ELF-1 (cell line): Measurements from ENCODE around the gene PXMP4.
"Not testable (repeated sequence)": the region's sequence is repeated elsewhere in the genome, so short reads cannot be mapped to it uniquely, and the experiment has no call there.

Experiments used
- DNase-seq: peaks from one replicate; pipeline ENCODE4 v3.0.0-alpha.2; 2016; ENCODE audit warnings: low read depth, low spot score

Gene PXMP4

DNA sequence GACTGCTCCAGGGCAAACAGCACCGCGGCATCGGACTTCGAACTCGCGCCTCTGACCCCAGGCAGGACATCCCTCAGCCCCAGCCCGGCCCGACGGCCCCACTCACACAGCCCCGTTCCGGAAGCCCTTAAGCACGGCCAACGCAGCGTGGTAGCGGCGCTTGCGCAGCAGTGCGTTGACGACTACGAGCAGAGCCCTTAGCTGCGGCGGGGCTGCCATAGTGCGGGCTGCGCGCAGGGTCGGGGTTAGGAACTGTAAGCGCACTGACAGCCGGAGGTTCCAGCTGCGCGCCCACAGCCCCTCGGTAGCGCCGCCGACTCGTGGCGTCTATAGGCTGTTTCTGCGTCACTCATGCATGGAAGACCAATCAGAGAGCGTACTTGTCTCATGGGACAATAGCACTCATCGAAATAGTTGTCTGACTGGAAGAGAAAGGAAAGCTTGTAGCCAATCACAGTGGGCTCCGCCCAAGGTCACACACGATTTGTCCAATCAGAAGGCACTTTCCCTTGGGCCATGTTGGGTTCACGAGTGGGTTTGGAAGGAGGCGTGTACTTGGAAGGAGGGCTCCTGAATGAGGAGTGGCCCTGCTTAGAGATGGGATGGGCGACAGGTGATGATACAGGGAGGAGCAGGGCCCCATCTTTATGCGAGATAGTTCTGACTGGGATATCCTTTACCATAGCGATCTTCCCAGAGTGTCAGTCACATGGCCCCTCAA, at the start of gene PXMP4:
Gene PXMP4 (minus strand): TSS at position 322 of the 721 bp plus-strand sequence. CDS start 103 bp downstream, at position 219.
- peak; percentile 95 for DNase-seq

- no peak for DNase-seq
Measured at GRCh38 chr20:33769043-33769442, 48.9 kb upstream of the PXMP4 start.

DNA sequence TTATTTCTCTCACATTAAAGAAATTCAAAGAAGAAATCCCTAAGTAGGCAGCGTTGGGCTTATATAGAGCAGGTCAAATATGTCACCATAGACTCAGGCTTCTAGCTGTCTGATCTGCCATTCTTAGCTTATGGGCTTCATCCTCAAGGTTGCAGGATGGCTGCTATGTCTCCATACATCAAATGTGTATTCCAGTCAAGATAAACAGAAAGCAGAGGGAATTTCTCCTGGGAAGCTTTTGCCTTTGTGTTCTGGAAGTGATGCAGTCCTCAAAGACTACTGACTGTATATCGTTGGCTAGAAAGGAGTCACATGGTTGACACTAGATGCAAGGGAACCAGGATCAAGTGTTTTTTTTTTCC, 47.6 kb upstream of the PXMP4 start:
- no peak for DNase-seq

GRCh38 chr20:33766686-33767085, 46.6 kb upstream of the PXMP4 start:
- no peak for DNase-seq

DNA sequence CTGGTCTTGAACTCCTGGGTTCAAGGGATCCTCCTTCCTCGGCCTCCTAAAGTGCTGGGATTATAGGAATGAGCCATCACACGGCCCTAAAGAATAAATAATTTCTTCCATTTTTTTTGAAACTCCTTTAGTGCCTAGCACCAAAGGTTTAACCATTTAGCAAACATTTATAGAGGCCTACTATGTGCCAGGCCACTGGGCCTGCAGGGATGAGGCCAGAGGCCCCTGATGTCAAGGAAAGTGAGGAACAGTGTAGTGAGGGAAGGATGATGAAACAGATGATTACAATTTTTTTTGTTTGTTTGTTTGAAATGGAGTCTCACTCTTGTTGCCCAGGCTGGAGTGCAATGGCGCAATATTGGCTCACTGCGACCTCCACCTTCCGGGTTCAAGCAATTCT, 45.5 kb upstream of the PXMP4 start:
- no peak for DNase-seq

DNA sequence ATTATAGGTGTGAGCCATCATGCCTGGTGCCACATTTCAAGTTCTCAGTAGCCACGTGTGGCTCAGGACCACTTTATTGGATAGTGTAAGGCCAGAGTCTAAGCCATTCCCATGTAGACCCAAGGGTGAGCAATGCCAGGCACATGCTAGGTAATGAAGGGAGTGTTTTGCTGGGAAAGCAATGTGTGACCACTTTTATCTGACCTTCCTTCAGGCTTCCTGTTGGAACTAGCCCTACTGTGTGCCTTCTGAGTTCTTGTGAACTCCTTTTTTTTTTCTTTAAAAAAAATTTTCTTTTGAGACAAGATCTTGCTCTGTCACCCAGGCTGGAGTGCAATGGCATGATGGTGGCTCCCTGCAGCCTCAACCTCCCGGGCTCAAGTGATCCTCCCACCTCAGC, 45.0 kb upstream of the PXMP4 start:
- no peak for DNase-seq

GRCh38 chr20:33761698-33762250, 41.7 kb upstream of the PXMP4 start:
- no peak for DNase-seq

GRCh38 chr20:33757458-33757857, 37.3 kb upstream of the PXMP4 start:
- DNase-seq: no peak

- no peak for DNase-seq
Measured at GRCh38 chr20:33757046-33757445, 36.9 kb upstream of the PXMP4 start.

- DNase-seq: not testable (repeated sequence)
Measured at GRCh38 chr20:33755936-33756490, 35.9 kb upstream of the PXMP4 start.

DNA sequence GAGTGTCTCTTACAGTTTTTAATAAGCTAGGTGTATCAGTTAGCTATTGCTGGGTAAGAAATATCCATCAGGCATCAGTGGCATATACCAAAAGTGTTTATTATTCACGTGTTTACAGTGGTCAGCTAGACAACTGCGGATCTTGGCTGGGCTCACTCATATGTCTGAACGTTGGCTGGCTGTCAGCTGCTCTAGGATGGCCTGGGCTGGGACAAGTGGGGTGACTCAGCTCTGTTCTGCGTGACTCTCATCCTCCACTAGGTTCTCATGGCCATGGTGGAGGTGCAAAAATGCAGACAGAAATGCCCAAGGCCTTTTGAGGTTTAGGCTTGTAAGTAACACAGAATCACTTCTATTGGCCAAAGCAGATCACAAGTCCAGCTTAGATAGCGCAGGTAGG, 33.7 kb upstream of the PXMP4 start:
- no peak for DNase-seq

DNA sequence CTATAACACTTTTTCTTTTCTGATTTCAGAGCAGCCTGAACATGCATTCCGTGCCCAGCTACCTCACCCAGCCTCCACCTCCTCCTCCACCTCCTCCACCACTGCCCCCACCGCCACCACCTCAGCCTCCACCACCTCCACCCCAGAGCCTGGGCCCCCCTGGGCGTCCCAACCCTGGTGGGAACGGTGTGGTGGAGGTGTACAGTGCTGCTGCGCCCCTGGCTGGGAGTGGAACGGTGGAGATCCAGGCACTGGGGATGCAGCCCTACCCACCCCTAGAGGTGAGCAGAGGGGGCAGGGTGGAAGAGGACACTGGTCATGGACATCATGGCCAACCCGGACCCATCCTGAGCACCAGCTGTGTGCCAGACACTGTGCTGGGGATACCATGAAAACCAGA, 33.0 kb upstream of the PXMP4 start:
- DNase-seq: no peak

DNA sequence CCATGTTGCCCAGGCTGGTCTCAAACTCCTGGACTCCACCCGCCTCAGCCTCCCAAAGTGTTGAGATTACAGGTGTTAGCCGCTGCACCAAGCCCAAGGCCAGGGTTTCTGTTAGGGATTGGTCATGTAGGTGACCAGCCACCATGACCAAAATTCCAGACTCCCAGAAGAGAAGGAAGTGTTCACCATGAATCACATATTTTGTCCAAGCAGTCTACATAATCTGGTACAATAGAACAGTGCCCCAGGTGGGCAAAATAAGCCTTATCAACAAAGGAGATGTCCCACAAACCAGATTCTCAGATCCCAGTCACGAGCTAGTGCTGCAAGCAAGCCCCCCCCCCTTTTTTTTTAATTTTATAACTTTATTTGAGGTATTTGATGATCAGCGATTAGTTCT, 31.7 kb upstream of the PXMP4 start:
- no peak for DNase-seq

DNA sequence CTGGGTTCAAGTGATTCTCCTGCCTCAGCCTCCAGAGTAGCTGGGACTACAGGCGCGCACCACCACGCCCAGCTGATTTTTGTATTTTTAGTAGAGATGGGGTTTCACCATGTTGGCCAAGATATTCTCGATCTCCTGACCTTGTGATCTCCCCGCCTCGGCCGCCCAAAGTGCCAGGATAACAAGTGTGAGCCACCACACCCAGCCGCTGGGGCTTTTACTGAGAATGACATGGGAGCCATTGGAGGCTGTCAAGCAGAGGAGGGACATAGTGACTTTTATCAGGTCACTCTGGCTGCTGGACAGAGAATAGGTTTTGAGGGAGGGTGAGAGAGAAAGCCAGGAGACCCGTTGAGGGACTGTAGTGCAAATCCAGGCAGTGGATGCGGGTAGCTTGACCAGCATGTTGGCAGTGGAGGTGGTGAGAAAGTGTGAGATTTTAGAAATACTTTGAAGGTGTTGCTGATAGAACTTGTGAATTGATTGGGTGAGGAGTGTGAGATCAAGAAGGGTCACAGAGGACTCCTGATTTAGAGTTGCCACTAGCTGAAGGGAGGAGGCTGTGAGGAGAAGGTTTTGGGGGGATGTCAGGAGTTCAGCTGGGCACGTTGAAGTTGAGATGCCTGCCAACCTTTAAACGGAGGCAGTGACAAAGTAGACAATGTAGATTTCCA, 26.4 kb upstream of the PXMP4 start:
- DNase-seq: no peak

DNA sequence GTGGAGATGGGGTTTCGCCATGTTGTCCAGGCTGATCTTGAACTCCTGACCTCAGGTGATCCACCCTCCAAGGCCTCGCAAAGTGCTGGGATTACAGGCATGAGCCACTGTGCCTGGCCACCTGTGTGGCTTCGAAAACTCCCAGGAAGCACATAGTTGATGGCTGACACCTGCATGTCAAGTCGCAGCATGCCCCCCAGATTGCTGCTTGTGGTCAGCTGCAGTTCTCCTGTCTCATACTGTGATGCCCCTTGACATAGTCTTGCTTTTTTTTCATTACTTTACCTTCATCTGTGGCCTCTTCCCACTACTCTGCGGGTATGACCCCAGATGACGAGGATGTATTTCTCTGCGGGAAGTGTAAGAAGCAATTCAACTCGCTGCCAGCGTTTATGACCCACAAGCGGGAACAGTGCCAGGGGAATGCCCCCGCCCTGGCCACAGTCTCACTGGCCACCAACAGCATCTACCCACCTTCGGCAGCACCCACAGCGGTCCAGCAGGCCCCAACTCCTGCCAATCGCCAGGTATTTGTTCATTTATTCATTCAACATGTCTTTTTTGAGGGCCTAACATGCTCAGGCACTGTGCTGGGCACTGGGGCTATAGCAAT, 24.8 kb upstream of the PXMP4 start:
- no peak for DNase-seq

DNA sequence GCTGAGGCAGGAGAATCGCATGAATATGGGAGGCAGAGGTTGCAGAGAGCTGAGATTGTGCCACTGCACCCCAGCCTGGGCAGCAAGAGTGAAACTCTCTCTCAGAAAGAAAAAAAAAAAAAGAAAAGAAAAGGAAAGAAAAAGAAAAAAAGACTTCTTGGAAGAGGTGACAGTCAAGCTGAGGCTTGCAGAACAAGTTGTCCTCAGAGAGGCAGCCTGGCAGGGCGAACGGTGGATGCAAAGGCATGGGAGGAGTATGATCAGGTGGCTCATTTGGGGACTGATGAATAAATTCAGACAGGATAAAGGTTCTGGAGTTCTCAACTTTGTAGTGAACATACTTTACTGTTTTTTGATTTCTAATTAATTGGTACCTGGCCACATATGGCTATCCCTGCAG, 24.1 kb upstream of the PXMP4 start:
- DNase-seq: no peak

DNA sequence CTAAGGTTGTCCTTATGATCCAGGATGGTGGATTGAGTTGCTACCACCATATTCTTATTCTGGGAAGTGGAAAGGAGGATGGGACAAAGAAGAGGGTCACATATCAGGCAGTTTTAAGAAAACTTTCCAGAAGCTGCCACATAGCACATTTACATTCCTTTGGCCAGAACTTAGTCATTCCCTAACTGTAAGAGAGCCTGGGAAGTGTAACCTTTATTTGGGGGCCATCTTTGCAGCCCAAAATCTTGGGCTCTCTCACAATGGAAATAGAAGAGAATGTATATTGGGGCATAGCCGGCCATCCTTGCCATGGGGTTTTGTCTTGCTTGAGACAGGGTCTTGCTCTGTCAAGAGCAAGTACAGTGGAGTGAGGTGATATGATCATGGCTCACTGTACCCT, 20.1 kb upstream of the PXMP4 start:
- no peak for DNase-seq

DNA sequence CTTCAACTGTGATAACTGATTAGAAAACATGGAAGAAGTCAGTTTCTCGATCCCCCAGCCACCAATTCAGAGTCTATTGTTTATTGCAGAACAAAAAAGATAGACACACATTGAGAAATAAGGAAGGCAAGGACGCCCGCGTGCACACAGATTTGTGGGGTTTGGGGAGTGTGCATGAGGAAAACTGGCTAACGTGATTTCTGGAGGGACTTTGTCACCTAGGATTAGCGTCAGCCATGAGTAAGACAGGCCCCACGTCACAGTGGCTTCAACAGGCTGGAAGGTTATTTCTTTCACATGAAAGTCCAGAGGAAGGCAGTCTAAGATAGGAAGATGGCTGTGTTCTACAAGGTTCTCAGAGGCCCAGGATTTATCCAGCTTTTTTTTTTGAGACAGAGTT, 19.4 kb upstream of the PXMP4 start:
- DNase-seq: no peak

DNA sequence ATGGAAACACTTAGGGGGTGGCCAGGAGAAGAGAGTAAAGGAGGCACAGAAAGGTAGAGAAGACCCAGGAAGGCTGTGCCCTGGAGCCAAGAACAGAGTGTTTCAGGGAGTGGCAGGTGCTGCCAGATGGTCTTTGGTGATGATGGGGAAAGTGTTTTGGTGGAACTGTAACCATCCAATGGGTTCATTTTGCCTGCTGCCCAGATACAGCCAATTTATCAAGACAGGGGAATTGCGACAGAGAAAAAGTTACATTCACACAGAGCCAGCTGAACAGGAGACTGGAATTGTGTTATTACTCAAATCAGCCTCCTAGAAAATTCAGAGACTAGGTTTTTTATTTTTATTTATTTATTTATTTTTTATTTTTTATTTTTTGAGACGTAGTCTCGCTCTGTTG, 16.9 kb upstream of the PXMP4 start:
- no peak for DNase-seq

DNA sequence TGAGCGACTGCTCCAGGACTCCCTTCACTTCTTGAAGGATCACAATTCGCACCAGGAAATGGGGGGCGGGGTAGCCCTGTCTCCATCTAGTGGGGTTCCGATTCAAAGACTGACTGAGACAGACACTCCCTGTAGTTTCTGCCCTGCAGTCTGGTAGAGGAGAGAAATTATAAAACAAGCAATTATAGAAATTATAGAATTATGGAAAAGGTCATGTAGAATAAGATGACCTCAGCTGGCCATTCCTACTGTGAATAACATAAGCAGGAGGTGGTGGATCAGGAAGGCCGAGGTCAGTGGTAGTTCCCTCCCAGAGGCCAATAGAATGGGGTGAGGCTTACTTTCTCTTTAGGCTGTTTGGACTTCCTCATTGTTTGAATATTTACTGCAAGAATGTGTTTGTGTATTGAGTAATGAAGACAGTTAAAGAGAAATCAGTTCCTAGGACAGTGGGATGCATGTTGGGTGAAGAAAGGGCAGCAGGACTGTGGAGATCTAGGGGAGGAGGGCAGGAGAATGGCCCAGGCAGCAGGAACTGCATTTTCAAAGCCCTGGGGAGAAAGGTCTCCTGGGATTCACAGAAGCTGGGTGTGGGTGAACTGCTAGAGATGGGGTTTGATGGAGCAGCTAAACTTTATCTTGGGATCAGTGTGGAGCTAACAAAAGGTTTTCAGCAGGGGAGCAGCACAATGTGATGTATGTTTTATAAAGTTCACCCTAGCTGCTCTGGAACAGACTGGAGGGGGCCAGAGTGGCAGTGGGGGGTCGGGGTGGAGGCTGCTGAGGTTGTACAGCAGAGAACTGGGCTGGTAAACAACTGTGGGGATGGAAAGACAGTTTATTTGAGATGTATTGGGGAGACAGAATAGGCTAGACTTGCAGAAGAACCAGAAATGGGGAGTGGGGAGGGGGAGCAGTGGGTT, 13.8 kb upstream of the PXMP4 start:
- peak; percentile 51 for DNase-seq
